Right lung (tissue), 5 donors: ENCODE results near the gene WDR26. TPM values are rescaled to one million over a fixed set of nuclear protein-coding genes. Genes with fewer than 3 reads are reported as not detected.
"Not testable (repeated sequence)": the region's sequence is repeated elsewhere in the genome, so short reads cannot be mapped to it uniquely, and the experiment has no call there.

Experiments used
- DNase-seq, 2 donors: peaks; one replicate each; pipeline ENCODE4 v3.0.0-alpha.2; 2013
- polyA plus RNA-seq, 5 donors: library from polyadenylated mRNA; unstranded; fragments of 120-200 nt; gene quantifications; one replicate each; pipeline versions ENCODE4 v1.2.1 to v1.2.3, GENCODE V29; 2013; ENCODE audit warnings: inconsistent platforms in 1 of 5, low replicate concordance in 1 of 5; ENCODE audit not compliant: insufficient read length in 5 of 5, insufficient read depth in 1 of 5

WDR26 gene
- polyA plus RNA-seq, 5 donors: 63.0 to 104 (median 94.0) TPM

GRCh38 chr1:224435999-224436398 lies 1.4 kb upstream of the WDR26 start:
- DNase-seq: no peak

GRCh38 chr1:224435318-224435763 lies 744 bp upstream of the WDR26 start:
- peak in 1 of 2 donors; percentile 36 for DNase-seq

- peak in 1 of 2 donors; percentile 32 for DNase-seq
Measured at GRCh38 chr1:224433701-224434672, 610 bp downstream of the WDR26 start.

GRCh38 chr1:224433041-224433691 lies 1.4 kb downstream of the WDR26 start:
- peak in 1 of 2 donors; percentile 9 for DNase-seq

GRCh38 chr1:224432672-224433040 lies 1.9 kb downstream of the WDR26 start:
- DNase-seq: no peak

GRCh38 chr1:224432146-224432545 lies 2.5 kb downstream of the WDR26 start:
- DNase-seq: no peak

GRCh38 chr1:224431726-224432125 lies 2.9 kb downstream of the WDR26 start:
- no peak for DNase-seq

- peak; percentile 51 to 68 for DNase-seq
Measured at GRCh38 chr1:224430511-224431113, 4.0 kb downstream of the WDR26 start.

- no peak for DNase-seq
Measured at GRCh38 chr1:224429616-224430326, 4.8 kb downstream of the WDR26 start.

- not testable (repeated sequence) for DNase-seq
Measured at GRCh38 chr1:224428713-224429112, 5.9 kb downstream of the WDR26 start.

GRCh38 chr1:224427346-224427745 lies 7.3 kb downstream of the WDR26 start:
- no peak for DNase-seq

- not testable (repeated sequence) for DNase-seq
Measured at GRCh38 chr1:224426869-224427268, 7.7 kb downstream of the WDR26 start.

GRCh38 chr1:224425279-224425884 lies 9.2 kb downstream of the WDR26 start:
- no peak for DNase-seq

- DNase-seq: no peak
Measured at GRCh38 chr1:224420106-224420505, 14.5 kb downstream of the WDR26 start.

GRCh38 chr1:224411766-224412165 lies 22.8 kb downstream of the WDR26 start:
- DNase-seq: no peak

GRCh38 chr1:224408294-224408590 lies 26.4 kb downstream of the WDR26 start:
- no peak for DNase-seq

GRCh38 chr1:224407571-224408293 lies 26.9 kb downstream of the WDR26 start:
- no peak for DNase-seq

GRCh38 chr1:224406216-224406615 lies 28.4 kb downstream of the WDR26 start:
- DNase-seq: no peak

- DNase-seq: no peak
Measured at GRCh38 chr1:224405604-224405970, 29.0 kb downstream of the WDR26 start.

- DNase-seq: no peak
Measured at GRCh38 chr1:224404916-224405603, 29.5 kb downstream of the WDR26 start.
